ENCODE measurements around the gene HMCN2.

GRCh38 chr9:130402645-130403440, 137.3 kb downstream of the HMCN2 start:
- TF ChIP-seq BHLHE40 (IDR thresholded peaks at IDR 0.05; ENCODE audit: low read depth, low read length) (no peak), POLR2A (IDR thresholded peaks at IDR 0.05; ENCODE audit: low read depth, low read length) (no peak), CTCF (conservative IDR thresholded peaks at IDR 0.05; ENCODE audit: low read depth, low read length) (no peak), RAD21 (IDR thresholded peaks at IDR 0.05; ENCODE audit: low read length) (no peak), RCOR1 (IDR thresholded peaks at IDR 0.05; ENCODE audit: insufficient replicate concordance, low read length) (no peak), CHD1 (IDR thresholded peaks at IDR 0.05; ENCODE audit: low read depth, low read length) (no peak), MAFK (IDR thresholded peaks at IDR 0.05; ENCODE audit: low read depth, low read length) (no peak), FOS (IDR thresholded peaks at IDR 0.05; ENCODE audit: low read depth, low read length) (no peak), CEBPB (IDR thresholded peaks at IDR 0.05; ENCODE audit: low read depth, low read length) (no peak), SMC3 (IDR thresholded peaks at IDR 0.05; ENCODE audit: low read depth, low read length) (no peak), MXI1 (IDR thresholded peaks at IDR 0.05; ENCODE audit: borderline replicate concordance, low read depth, low read length) (no peak), RFX5 (IDR thresholded peaks at IDR 0.05; ENCODE audit: low read depth, low read length) (no peak), MAZ (IDR thresholded peaks at IDR 0.05; ENCODE audit: borderline replicate concordance, low read depth, low read length) (no peak)
- TF ChIP-seq, protein P1, sequence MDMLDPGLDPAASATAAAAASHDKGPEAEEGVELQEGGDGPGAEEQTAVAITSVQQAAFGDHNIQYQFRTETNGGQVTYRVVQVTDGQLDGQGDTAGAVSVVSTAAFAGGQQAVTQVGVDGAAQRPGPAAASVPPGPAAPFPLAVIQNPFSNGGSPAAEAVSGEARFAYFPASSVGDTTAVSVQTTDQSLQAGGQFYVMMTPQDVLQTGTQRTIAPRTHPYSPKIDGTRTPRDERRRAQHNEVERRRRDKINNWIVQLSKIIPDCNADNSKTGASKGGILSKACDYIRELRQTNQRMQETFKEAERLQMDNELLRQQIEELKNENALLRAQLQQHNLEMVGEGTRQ (IDR thresholded peaks at IDR 0.05; ENCODE audit: low read depth, low read length) = no peak
